HG02943 (cell line): ENCODE measurements around the gene ASPRV1.

Experiments
- ATAC-seq: cut with Tn5 transposase; IDR thresholded peaks from one replicate; pipeline ENCODE4 v1.9.1; 2021; ENCODE audit warnings: mild to moderate bottlenecking, low read depth, moderate library complexity; ENCODE audit not compliant: unreplicated experiment

The ASPRV1 gene

GRCh38 chr2:69945441-69945840 lies 16.0 kb downstream of the ASPRV1 start:
- no peak for ATAC-seq

GRCh38 chr2:69944756-69945155 lies 16.7 kb downstream of the ASPRV1 start:
- ATAC-seq = no peak

- no peak for ATAC-seq
Measured at GRCh38 chr2:69943843-69944525, 17.4 kb downstream of the ASPRV1 start.

- ATAC-seq = no peak
Measured at GRCh38 chr2:69943000-69943842, 18.2 kb downstream of the ASPRV1 start.

GRCh38 chr2:69940691-69941090 lies 20.7 kb downstream of the ASPRV1 start:
- no peak for ATAC-seq

GRCh38 chr2:69939722-69940121 lies 21.7 kb downstream of the ASPRV1 start:
- no peak for ATAC-seq

GRCh38 chr2:69937968-69938367 lies 23.5 kb downstream of the ASPRV1 start:
- no peak for ATAC-seq

GRCh38 chr2:69936906-69937305 lies 24.5 kb downstream of the ASPRV1 start:
- ATAC-seq = no peak

- ATAC-seq = no peak
Measured at GRCh38 chr2:69935011-69935410, 26.4 kb downstream of the ASPRV1 start.

GRCh38 chr2:69934614-69934908 lies 26.9 kb downstream of the ASPRV1 start:
- ATAC-seq = no peak

GRCh38 chr2:69933839-69934613 lies 27.4 kb downstream of the ASPRV1 start:
- no peak for ATAC-seq

GRCh38 chr2:69933254-69933828 lies 28.1 kb downstream of the ASPRV1 start:
- ATAC-seq = no peak

- no peak for ATAC-seq
Measured at GRCh38 chr2:69932596-69932922, 28.9 kb downstream of the ASPRV1 start.

- no peak for ATAC-seq
Measured at GRCh38 chr2:69931832-69932595, 29.4 kb downstream of the ASPRV1 start.

GRCh38 chr2:69926849-69927515 lies 34.4 kb downstream of the ASPRV1 start:
- ATAC-seq = no peak

GRCh38 chr2:69923116-69923515 lies 38.3 kb downstream of the ASPRV1 start:
- ATAC-seq = no peak

- no peak for ATAC-seq
Measured at GRCh38 chr2:69918401-69918800, 43.0 kb downstream of the ASPRV1 start.

- ATAC-seq = no peak
Measured at GRCh38 chr2:69917852-69918251, 43.6 kb downstream of the ASPRV1 start.

GRCh38 chr2:69916106-69916505 lies 45.3 kb downstream of the ASPRV1 start:
- ATAC-seq = no peak
